HG02571 (cell line): Measurements from ENCODE around the gene SPANXN1.
"Not testable (repeated sequence)": the region's sequence is repeated elsewhere in the genome, so short reads cannot be mapped to it uniquely, and the experiment has no call there.

ENCODE experiments used
- ATAC-seq: cut with Tn5 transposase; IDR thresholded peaks from one replicate; pipeline ENCODE4 v1.9.1; 2021; ENCODE audit warnings: mild to moderate bottlenecking, moderate library complexity; ENCODE audit not compliant: unreplicated experiment

Gene SPANXN1

GRCh38 chrX:145247203-145247602, at the start of gene SPANXN1:
Gene SPANXN1, plus strand, starts transcription at chrX:145247503. Its CDS starts 84 bp downstream, at chrX:145247587.
- ATAC-seq, result not testable (repeated sequence)

- no peak for ATAC-seq
Observed at GRCh38 chrX:145199078-145199477, 48.2 kb upstream of the SPANXN1 start.

- no peak for ATAC-seq
Observed at GRCh38 chrX:145213504-145213903, 33.8 kb upstream of the SPANXN1 start.

- no peak for ATAC-seq
Observed at GRCh38 chrX:145292218-145292617, 44.9 kb downstream of the SPANXN1 start.
